GM21786 (cell line): ENCODE data around the gene KCNA1.

Source experiments
- ATAC-seq: cut with Tn5 transposase; IDR thresholded peaks from one replicate; pipeline ENCODE4 v1.9.1; 2021; ENCODE audit not compliant: unreplicated experiment

The KCNA1 gene

DNA sequence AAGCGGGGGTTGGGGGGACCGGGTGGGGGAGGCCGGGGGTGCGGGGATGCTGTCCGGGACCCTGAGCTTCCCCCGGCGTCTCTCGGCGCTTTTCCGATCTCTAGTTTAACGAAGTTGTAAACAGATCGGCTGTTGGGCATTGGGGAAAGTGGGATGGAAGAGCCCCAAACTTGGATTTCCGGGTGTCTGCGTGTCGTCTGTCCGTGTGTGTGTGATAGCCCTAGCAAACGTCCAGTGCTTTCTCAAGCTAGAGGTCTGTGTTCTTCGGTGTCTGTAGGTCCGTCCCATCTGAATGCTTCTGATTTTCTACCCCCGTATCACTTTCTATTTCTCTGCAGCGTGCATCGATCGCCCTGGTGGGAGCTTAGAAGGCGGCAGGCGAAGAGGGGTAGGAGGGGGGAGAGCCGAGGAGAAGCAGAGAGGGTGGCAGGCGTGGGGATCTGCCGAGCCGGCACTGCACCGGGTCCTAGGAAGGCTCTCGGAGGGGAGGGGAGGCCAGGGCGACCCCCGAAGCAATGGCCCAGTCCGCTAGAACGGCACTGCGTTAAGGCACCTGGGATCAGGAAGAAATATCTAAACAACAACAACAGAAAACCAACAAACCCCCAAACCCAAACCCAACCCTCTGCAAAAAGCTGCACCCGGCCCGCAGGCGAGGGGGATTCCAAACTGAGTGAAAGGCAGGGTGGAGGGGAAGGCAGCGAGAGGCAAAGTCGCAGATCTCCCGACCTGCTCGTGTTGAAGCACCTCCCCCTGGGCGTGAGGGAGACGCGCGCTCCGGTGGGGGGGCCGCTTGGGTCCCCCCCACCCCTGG, 1.0 kb downstream of the KCNA1 start:
- no peak for ATAC-seq

DNA sequence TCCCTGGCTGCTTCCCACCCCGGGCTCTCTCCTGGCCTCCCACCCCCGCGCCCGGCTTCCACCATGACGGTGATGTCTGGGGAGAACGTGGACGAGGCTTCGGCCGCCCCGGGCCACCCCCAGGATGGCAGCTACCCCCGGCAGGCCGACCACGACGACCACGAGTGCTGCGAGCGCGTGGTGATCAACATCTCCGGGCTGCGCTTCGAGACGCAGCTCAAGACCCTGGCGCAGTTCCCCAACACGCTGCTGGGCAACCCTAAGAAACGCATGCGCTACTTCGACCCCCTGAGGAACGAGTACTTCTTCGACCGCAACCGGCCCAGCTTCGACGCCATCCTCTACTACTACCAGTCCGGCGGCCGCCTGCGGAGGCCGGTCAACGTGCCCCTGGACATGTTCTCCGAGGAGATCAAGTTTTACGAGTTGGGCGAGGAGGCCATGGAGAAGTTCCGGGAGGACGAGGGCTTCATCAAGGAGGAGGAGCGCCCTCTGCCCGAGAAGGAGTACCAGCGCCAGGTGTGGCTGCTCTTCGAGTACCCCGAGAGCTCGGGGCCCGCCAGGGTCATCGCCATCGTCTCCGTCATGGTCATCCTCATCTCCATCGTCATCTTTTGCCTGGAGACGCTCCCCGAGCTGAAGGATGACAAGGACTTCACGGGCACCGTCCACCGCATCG, 1.8 kb downstream of the KCNA1 start:
- ATAC-seq: no peak

DNA sequence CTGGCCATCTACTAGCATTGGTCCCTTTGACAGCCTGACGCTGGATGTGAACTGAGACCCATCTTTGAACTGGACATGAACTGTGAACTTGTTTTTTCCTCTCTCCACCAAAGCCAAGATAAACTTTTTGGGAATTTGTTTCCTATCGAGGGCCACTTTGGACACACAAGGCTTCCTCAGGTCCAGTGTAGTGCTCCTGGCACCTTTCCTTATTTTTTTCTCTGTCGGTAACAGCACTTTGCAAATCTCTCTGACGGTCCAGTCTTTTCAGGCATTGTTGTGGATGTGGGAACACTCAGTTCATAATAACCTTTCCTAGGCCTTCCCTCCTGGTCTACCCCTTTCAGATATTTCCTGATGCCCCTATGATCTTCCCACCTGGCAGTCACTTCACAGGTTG, 5.0 kb downstream of the KCNA1 start:
- no peak for ATAC-seq

DNA sequence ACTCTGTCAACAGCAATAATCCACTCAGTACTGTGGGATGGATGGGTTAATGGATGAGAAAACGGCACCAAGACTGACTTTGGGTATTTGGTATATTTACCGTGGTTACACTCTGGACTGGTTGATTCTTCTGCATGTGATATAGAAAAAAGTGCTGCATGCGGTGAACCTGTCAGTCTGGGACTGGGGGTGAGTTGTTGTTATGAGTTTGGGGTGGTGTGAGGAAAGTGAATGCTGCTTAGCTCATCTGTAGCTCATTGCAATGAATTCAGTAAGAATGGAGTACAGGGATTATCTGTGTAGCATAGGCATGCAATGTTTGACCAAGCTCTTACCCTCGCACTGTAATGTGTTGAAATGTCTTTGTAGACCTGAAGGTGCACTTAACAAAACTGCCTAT, 6.0 kb downstream of the KCNA1 start:
- no peak for ATAC-seq

DNA sequence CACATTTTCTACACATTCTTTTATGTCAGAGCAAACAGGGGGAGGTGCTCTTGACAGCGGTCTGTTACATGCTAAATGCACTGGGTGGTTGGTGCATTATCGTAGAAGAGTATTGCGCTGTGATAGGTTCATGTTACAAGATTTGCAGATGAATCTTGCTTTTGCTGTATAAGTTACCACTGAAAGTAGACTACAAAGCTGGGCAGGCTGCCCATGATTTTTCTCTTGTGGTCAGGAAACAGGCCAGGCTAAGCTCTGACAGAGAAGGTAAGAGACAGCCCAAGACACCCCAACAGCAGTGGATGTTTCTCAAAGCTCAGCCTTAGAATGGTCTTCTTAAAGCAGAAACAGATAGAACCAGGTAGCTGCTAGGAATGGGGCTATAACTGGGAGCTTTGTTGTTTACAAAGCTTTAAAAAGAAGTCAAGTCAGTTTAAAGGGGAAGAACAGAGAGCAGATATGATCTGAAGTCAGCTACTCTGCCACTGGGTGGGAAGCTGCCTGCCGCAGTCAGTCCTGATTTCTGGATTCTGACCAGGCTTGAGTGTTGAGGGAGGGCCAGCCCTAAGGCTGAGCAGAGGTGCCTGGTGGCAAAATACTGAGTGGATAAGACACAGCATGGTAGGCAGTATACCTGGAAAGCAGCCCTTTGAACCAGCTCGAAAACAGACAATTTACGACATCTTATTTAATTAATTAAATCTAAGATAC, 9.4 kb downstream of the KCNA1 start:
- ATAC-seq: peak; percentile 55

DNA sequence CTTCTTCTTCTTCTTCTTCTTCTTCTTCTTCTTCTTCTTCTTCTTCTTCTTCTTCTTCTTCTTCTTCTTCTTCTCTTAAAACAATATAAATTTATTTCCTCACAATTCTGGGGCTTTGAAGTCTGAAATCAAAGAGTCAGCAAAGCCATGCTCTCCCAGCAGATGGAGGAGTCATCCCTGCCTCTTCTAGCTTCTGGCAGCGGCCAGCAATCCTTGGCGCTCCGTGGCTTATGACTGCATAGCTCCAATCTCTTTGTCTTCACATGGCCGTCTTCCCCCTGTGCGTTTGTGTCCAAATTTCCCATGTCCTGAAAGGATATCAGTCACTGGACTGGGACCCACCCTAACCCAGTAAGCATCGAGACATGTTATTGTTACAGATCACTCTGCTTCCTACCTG, 22.9 kb downstream of the KCNA1 start:
- ATAC-seq: no peak

DNA sequence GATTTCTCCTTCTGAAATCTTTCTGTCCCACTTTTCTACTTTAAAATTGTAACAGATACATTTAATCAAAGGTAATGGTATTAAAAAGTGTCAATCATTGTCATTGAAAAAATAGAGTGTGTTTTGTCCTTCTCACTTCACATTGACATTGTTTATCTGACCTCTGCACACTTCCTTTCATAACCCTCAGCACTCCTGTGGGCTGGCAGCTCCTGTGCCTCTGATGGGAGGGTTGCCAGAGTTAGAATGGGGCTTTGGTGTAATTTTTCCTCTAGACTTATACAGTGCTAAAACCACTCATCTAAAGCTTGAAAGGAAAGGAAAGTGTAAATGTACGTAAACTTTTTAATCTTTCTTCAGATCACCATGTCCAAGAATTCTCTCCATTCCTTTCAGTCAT, 23.7 kb downstream of the KCNA1 start:
- no peak for ATAC-seq

DNA sequence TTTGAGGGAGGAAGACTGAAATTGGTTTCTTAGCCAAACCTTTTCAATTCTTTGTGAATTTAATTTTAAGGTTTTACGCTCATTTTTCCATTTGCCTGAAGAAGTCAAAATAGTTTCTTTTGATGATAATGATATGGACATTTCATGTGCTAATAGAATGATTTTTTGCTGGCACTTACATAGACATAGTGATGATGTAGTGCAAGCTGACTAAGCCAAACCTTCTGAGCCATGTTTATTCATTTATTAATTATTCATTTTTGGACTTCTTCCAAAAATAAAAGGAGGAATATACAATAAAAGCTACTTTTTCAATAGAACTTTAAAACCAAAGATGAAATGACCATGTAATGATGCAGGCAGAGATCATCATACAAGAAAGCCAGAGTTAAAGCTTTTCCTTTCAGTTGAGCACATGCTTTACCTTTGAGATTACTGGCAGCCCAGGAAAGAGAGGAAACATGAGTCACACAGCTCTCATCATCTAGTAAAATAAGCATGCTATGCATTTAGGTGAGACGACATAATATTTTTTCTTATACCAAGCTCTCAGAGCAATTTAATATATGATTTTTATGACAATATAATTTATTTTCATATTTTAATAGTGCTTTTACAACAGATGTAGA, 24.8 kb downstream of the KCNA1 start:
- no peak for ATAC-seq

DNA sequence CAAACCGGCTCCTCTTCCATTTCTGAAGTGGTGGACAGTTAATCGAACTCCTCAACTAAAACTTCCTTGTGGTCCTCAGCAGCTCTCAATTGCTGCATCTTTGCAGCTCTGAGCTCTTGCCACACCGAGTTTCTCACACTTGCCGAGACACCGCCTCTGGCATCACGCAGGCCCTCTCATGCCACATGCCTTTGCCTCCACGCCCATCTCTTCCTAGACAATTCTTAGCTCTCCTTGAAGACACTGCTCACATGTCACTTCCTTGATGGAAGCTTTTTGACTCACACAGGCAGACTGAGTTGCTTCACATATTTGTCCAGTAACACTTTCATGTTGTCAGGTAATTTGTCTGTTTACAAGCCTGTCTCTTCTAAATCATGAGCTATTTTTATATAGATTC, 29.2 kb downstream of the KCNA1 start:
- ATAC-seq: no peak

DNA sequence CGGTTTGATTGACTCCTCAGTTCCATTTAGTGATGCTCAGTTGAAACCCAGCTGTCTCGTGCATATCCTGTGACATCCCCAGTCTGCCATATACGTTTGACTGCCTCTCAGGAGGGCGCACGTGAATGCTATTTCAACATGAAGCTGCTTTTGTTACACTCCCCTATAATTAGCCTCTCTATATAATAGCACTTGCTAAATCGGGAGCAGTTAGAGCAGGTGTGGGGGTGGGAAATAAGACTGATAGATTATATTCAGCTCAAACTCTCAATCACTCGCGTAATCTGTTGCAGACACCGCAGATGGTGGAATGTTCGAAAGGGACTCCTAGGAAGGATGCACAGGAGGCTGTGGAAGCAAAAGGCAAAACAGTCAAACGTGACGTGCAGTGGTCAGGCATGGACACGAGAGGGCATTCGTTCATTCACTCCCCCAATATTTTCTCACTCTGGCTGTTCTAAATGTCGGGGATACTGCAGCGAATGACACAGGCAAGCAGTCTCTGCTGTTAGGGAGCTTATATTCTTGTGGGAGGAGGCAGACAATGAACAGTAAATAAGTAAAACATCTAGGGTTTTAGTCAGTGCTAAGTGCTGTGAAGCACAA, 29.8 kb downstream of the KCNA1 start:
- ATAC-seq: no peak

DNA sequence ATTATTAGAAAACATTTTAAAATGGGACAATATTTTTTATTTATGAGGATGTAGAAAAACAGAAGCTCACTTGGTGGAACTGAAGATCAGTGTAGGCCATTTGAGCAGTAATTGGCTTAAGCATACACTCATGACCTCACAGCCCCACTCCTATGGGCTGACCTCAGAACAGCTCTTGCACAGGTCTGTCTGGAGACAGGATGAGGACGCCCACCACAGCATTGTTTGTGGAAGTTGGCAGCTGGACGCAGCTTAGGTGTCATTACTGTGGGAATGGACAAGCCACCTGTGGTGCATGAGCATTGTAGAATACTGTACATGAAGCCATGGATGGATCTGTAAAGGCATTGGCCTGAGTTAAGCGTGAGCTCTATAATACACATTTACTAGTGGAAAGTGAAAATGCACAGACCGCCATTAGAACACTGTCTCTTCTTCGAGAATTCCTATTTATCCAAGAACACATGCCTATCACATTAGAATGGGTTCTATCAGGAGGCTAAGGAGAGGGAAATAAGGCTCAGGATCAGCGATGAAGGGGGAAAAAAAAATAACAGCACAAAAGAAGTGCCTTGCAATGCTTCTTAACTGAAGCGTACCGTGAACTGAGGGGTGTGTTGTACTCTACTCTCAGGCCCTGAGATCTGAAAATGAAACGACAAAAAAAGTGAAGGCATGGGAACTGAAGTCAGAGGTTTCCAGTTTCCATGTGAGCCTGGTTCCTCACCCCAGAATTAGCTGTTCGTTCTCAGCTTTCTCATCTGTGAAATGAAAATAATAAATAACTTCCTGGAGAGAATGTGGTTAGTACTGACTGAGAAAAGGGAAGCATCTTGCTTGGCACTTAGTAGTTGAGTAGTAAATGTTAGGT, 33.6 kb downstream of the KCNA1 start:
- peak; percentile 89 for ATAC-seq

DNA sequence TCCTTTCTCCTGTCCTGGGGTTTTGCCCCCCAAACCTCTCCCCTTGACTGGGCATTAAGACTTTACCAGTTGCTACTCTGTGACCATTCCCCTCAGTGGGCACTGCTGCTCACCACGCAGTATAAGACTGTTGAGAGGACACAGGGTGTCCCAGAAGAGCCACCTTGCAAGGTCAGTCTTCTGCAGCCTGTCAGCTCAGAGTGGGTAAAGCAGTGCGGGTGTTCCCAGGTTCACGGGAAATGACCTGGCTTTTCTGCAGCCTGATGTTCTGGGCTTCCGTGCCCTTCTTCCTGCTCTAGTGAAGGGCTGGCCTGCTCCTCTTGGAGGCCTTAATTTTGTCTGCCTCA, 34.2 kb downstream of the KCNA1 start:
- peak; percentile 31 for ATAC-seq

DNA sequence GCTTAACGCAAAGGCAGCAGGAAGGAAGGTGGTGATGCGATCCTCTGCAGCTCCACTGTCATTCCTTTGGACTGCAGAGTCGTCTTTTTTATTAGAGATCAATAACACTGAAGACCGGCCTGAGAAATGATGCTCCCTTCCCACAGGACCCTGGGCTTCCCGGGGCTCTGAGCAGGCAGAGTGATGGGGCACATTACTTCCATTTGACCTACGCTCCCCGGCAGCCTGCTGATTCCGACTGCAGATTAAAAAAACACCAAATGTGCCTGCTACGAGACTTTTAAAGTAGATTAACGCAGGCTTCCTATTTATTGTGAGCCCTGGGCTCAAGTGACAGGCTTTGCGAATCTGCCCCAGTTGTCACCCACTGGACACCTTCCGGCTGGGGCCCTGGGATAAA, 37.5 kb downstream of the KCNA1 start:
- ATAC-seq: no peak

DNA sequence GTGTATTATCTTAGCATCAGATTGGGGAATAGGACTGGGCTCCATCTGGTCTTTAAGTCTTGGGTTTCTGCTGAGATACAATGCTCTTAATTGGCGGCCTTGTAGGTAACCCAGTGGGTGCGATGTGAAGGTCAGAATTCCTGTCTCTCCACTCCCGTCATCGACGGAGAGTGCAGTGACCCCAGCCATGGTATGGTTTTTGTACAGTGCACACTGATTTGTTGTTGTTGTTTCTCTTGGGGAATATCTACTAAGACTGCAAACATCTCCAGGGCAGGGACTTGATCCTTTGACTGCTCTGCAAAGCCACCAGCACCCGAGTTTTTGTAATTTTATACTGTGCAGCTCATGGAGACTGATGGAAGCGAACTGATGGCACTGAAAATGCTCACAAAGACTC, 41.4 kb downstream of the KCNA1 start:
- no peak for ATAC-seq

DNA sequence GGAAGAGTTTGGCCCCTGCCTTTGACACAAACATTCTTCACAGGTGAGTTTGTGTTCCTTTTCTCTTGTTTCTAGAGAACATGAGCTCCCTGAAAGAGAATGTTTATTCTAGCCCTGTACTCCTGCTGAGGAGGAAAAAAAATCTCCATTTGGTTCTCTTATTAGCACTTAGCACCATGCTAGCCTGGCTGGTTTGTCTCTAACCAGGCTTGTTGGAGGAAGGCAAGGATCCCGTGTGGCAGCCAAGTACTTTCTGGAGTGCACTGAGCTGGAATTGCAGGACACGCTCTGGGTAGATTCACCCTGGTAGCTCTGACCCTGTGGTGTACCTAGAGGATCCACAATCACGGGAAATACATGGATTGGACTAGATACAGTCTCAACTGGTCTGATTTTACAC, 41.9 kb downstream of the KCNA1 start:
- no peak for ATAC-seq

DNA sequence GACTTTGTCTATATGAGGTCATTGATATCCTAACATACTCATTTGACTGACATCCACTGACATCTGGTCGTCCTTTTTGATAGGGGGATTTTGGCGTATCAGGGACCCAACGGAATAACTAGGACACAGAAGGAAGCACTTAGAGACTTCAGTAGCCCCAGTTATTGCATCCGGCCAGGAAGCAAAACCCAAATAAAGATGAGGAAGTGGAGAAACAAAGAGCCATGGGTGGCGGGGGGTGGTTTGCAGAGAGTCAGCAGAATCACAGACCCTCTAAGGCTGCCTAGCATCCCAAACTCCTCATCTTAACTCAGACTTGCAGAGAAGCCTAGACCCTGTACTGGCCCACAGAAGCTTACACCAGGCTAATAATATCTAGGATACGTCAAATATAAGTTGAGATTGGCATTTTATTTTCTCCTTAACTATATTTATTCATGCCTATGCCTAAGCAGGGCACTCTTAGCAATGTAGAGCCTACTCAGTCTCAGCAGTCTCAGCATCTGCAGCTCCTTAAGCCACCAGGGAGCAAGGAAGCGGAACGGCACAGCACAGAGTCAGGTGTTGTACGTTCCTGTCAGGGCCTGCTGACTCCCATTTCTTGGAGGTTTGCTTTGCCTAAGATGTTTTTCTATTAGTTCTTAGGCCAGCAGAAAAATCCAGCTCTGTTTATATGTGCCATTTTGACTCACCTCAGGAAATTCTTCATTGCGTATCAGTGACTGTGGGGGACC, 45.1 kb downstream of the KCNA1 start:
- no peak for ATAC-seq

DNA sequence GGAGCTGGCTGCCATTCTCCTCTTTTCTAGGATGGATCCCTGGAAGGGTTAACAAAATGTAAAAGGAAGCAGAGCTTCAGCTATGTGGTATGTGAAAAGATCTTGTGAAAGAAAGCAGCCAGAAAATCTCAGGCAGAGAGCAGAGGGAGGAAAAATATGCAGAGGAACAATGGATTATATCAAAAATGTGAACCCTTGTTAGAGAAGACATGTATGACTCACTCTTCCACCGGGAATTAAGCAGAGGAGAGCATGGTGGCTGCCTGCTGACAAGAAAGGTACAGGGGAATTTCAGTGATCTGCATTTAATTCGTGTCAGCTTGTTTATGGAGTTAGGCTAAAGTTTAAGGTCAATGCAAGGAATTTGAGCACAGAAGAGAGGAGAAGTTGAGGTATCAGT, 46.3 kb downstream of the KCNA1 start:
- ATAC-seq: no peak

DNA sequence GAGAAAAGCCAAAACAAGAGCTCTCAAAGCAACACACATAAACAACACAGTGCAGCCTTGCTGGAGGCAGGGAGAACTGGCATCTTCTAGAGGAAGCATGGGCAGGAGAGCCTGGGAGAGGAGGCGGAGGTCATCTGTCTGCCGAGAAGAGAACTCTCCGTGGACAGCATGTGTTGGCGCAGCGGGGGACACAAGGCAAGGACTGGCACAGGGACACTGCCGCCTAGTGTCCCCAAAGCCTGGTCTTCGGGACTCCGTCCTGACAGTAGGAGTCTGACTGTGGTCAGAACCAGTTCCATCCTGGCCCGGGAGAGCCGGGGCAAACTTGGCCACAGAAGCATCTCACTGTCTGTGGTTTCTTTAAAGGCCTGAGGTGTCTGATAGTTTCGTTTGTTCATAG, 47.3 kb downstream of the KCNA1 start:
- no peak for ATAC-seq

DNA sequence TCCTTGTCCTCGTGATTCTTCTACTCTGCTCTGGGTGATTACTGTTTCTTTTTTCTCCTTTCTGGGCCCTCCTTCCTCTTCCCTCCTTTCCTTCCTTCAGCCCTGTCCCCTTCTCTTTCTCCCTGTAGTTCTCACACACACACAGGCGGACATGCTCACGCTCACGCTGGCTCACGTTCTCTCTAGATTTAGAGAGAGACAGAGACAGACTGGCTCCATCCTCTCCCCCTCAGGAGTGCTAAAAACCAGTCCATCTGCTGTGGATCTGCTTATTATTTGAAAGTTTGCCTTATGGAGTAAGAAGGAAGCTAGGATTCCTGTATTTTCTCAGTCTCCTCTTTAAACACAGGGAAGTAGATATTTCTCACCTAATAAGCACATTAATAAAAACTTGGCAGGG, 48.1 kb downstream of the KCNA1 start:
- no peak for ATAC-seq
